ENCODE data around the gene CUBN.

CUBN gene

GRCh38 chr10:16853201-16853600 is 276.4 kb downstream of the CUBN start:
- no peak for DNase-seq
- no peaks in the 10 kb centered on the region for H3K36me3 ChIP-seq
- no peaks in the 10 kb centered on the region for H3K9me3 ChIP-seq
- H3K27me3 ChIP-seq = no peaks in the 10 kb centered on the region
- no peak overlapping the region for H3K4me3 ChIP-seq
- intact Hi-C loops (cut with DNase I; ENCODE audit: low total_unique reads) = loop anchor here (5.0 kb wide), 1 partner anchor 1724 kb away; no protein-coding TSS in a partner anchor
- H3K27ac ChIP-seq = peak overlapping the region; percentile 11 to 33
- TF ChIP-seq CTCF (IDR thresholded peaks at IDR 0.05) = peak in 1 of 2 experiments; percentile 6
- peaks cover 0 to 24% (median 10%) of the 10 kb centered on the region in 4 donors for H3K4me1 ChIP-seq

- H3K36me3 ChIP-seq = no peaks in the 10 kb centered on the region
- H3K9me3 ChIP-seq = no peaks in the 10 kb centered on the region
- intact Hi-C loops (cut with DNase I; ENCODE audit: low total_unique reads) = loop anchor here (5.0 kb wide), 1 partner anchor 1725 kb away; no protein-coding TSS in a partner anchor
- peaks cover 0 to 30% (median 14%) of the 10 kb centered on the region in 4 donors for H3K4me1 ChIP-seq
- no peak for TF ChIP-seq CTCF (IDR thresholded peaks at IDR 0.05)
- H3K4me3 ChIP-seq = no peak overlapping the region
- H3K27me3 ChIP-seq = no peaks in the 10 kb centered on the region
- DNase-seq = no peak
- peak overlapping the region; percentile 11 to 33 for H3K27ac ChIP-seq
Measured at GRCh38 chr10:16852624-16853023, 277.0 kb downstream of the CUBN start.

- intact Hi-C loops (cut with DNase I; ENCODE audit: low total_unique reads) = loop anchor here (5.0 to 10.0 kb wide), 2 partner anchors 156 to 399 kb away; no protein-coding TSS in a partner anchor
- peak; percentile 30 to 69 for DNase-seq
- no peaks in the 10 kb centered on the region for H3K36me3 ChIP-seq
- H3K4me1 ChIP-seq = peaks cover 0 to 37% (median 16%) of the 10 kb centered on the region in 4 donors
- no peak for TF ChIP-seq CTCF (IDR thresholded peaks at IDR 0.05)
- peak overlapping the region; percentile 61 to 64 for H3K27ac ChIP-seq
- no peaks in the 10 kb centered on the region for H3K9me3 ChIP-seq
- no peaks in the 10 kb centered on the region for H3K27me3 ChIP-seq
- H3K4me3 ChIP-seq = no peak overlapping the region
Measured at GRCh38 chr10:16848562-16849154, 281.0 kb downstream of the CUBN start.

GRCh38 chr10:16847644-16848043 is 282.0 kb downstream of the CUBN start:
- peak overlapping the region in 1 of 2 donors; percentile 61 for H3K27ac ChIP-seq
- peaks cover 0 to 28% (median 15%) of the 10 kb centered on the region in 4 donors for H3K4me1 ChIP-seq
- no peaks in the 10 kb centered on the region for H3K27me3 ChIP-seq
- H3K9me3 ChIP-seq = no peaks in the 10 kb centered on the region
- no peak for DNase-seq
- TF ChIP-seq CTCF (IDR thresholded peaks at IDR 0.05) = no peak
- H3K36me3 ChIP-seq = no peaks in the 10 kb centered on the region
- no peak overlapping the region for H3K4me3 ChIP-seq
- intact Hi-C loops (cut with DNase I; ENCODE audit: low total_unique reads) = loop anchor here (5.0 to 10.0 kb wide), 2 partner anchors 157 to 400 kb away; no protein-coding TSS in a partner anchor

- Histone ChIP-seq H3K4me1 (peaks cover 0 to 24% (median 14%) of the 10 kb centered on the region in 4 donors), H3K27me3 (no peaks in the 10 kb centered on the region), H3K36me3 (no peaks in the 10 kb centered on the region), H3K9me3 (no peaks in the 10 kb centered on the region), H3K27ac (no peak overlapping the region), H3K4me3 (no peak overlapping the region)
- intact Hi-C loops (cut with DNase I; ENCODE audit: low total_unique reads) = loop anchor here (5.0 to 10.0 kb wide), 2 partner anchors 160 to 402 kb away; no protein-coding TSS in a partner anchor
- TF ChIP-seq CTCF (IDR thresholded peaks at IDR 0.05) = no peak
- DNase-seq = no peak
Measured at GRCh38 chr10:16845248-16845647, 284.4 kb downstream of the CUBN start.
